NCI-H2107 treated with DMSO at 0.1 percent for 48 hours (cell line): ENCODE results near the gene MYO1D.

Source experiments
- DNase-seq: peaks from one replicate; lab custom pipeline; 2025; ENCODE audit not compliant: unreplicated experiment; lab: John Stamatoyannopoulos, UW

MYO1D gene

DNA sequence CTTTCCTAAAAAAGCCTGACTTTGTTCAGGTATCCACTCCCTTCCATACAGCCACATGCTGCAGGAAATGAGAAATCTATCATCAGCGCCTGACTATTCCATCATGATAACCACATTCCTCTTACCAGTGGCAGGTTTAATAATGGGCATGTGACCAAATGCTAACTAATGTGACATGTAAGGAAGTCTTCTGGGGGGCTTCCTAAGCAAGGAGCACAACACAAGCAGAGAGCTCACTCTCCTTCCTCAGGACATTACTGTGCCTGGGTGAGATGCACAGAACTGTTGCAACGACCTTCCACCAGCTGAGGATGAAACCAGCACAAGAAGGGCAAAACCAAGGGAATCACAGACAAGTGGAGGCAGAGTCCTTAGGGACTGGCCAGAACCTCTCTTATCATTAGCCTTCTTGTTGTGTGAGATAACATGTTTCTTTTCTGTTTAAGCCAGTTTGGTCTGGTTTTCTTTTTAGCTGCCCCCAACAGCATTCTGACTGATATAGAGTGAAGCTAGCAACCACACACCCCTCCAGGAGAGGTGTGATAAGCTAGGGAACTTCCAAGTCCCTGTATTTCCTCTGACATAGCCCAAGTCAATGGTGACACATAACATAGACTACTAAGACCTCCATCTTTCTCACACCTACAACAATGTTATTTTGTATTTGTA, 16.9 kb downstream of the MYO1D start:
- no peak for DNase-seq

GRCh38 chr17:32855620-32856019, 21.3 kb downstream of the MYO1D start:
- DNase-seq: no peak

- no peak for DNase-seq
Measured at GRCh38 chr17:32854832-32855389, 22.0 kb downstream of the MYO1D start.

DNA sequence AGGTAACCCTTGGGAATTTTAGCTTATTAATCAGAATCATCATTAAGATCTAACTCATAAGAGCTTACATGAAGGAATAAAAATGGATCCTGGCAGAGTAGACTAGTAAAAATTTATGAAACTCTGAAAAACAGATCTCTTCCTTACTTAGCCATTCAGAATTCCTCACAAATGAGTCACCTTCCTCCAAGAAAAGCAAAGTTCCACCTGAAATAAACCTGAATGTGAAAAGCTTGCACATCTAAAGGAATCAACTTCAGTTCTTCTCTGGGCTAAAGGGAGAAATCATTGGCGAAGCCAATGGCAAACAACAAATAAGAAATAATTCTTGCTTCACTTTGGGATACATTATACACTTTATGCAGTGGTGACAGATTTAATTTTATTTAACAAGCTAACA, 22.7 kb downstream of the MYO1D start:
- no peak for DNase-seq

DNA sequence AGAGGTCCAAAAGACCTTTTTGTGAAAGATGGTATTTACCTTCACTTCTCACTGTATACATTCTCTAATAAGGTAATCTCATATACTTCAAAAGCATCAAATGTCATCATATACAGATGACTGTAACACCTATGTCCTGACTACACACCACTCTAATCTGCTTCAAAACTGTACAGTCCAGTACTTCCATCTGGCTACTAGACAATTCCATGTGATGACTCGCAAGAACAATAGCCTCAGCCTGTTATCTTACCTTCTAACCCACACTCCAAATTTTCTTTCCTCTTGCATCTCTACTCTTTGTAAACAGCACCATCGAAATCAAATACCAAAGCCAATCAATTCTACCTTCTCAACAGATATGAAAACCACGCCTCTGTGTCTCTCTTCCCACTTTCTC, 24.1 kb downstream of the MYO1D start:
- DNase-seq: no peak

DNA sequence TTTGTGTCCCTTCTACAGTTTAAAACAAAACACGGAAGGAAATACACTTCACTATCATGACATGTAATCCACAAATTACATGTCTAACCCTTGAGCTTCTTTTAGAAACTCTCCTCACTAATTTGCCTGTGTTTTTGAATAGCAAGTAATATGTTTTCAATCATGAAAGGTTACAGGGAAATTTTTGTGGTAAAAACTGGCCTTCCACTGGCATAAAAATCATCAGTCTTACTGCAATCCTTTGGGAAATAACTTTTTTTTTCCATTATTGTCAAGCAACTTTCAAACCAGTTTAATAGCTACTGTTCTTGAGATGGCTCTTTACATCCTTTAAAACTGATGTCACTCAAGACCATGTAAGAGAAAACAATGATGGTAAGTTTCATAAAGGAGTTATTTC, 27.0 kb downstream of the MYO1D start:
- no peak for DNase-seq

DNA sequence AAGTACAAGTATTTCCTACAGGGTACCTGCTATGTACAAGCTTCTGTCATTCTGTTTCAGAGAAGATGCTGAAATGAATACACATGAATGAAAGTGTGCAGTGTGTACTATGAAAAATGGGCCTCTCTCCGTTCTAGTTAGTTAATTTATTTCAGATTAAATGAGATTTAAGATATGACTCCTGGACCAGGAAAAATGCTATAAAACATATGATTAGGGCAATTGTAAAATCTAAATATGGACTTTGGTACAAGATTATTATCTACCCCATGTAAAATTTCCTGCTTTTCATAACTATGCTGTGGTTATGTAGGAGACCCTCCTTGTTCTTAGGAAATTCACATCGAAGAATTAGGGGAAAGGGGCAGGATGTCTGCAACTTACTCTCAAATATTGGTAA, 28.9 kb downstream of the MYO1D start:
- no peak for DNase-seq

DNA sequence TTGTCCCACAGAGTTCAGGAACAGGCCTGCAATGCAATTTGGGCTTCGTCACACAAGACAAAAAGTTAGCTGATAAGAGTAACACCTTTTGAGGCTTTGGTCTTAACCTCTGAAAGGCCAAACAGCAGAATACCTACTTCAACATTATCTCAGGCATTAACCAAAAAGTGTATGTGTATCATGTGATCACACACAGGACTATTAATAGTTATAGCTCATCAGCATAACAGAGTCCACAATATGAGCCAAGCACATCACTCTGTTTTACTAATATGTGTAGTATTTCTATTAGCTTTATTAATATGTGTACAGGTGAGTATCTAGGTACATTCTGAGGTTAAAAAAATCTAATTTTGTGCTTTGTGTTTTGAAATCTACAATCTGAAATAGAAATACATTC, 30.8 kb downstream of the MYO1D start:
- DNase-seq: no peak

GRCh38 chr17:32840241-32840640, 36.7 kb downstream of the MYO1D start:
- no peak for DNase-seq

GRCh38 chr17:32836527-32836926, 40.4 kb downstream of the MYO1D start:
- DNase-seq: no peak

GRCh38 chr17:32835291-32835761, 41.6 kb downstream of the MYO1D start:
- no peak for DNase-seq

DNA sequence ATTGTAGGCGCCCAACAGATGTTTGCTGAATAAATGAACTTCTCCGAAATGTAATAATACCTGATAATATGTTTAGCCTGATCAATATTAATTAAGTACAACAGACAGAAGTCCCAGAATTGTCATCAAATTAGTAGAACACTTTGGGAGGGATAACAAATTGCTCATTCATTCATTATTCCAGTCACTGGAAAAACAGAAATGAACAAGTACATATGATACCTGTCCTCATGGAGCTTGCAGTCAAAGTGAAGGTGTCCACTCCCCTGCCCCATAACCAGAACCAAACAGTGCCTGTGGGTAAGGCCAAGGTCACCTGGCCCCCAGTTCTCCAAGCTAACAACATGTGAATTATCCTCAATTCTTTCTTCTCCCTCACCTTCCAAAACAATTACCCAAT, 42.8 kb downstream of the MYO1D start:
- DNase-seq: no peak

GRCh38 chr17:32833526-32833925, 43.4 kb downstream of the MYO1D start:
- no peak for DNase-seq

DNA sequence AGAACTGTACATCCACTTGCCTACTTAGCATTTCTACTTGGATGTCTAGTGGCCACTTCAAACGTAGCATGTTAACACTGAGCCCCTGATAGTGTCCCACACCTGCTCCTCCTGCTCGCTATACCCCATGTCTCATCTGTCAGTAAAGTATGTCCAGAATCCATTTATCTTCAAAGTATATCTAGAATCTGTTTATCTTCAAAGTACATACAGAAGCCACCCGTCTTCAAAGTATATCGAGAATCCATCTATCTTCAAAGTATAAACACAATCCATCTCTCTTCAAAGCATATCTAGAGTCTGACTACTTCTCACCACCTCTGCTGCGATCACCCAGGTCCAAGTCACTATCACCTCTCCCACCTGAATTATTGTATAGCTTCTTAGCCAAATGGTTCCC, 43.8 kb downstream of the MYO1D start:
- DNase-seq: no peak

DNA sequence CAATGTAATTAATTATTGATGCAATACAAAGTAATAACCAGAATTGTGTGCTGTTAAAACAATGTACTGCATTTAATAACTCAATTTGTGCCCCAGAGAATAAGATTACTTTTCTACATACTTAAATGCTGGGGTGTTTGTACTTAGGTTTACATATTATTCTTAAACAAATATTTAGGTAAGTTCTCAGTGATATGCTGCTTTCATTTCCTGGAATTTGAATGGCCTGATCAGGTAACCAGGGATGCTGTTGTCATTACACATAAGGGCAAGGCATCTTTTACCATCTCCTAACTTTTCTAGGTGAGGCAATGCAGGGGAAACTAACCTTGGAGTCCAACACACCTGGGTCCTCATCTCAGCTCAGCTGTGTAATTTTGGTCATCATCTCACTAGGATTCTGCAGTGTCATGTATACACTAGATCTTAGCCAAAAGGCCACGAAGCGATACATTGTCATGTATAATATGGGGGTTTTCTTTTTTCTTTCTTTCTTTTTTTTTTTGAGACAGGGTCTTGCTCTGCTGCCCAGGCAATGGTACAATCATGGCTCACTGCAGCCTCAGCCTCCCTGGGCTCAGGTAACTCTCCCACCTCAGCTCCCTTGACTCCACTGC, 45.2 kb downstream of the MYO1D start:
- no peak for DNase-seq

GRCh38 chr17:32831223-32831622, 45.7 kb downstream of the MYO1D start:
- no peak for DNase-seq

DNA sequence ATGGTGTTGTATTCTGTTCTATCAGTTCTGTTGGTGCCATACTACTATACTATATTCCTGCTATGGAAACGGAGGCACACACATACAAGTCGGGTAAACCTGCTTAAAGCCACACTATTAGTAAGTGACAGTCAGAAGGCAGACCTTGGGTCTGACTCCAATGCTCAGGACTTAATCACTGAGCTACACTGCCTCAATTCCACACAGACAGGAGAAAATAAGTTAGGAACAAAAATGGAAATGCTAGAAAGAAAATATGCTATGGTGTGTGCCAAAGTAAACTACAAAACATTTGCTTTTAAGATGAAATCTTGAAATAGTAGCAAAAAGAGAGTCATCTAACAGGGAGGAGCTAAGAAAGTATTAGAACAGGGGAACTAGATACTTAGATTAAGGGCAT, 48.1 kb downstream of the MYO1D start:
- DNase-seq: no peak

GRCh38 chr17:32827227-32827626, 49.7 kb downstream of the MYO1D start:
- DNase-seq: no peak

- DNase-seq: no peak
Measured at GRCh38 chr17:32826076-32826475, 50.8 kb downstream of the MYO1D start.

DNA sequence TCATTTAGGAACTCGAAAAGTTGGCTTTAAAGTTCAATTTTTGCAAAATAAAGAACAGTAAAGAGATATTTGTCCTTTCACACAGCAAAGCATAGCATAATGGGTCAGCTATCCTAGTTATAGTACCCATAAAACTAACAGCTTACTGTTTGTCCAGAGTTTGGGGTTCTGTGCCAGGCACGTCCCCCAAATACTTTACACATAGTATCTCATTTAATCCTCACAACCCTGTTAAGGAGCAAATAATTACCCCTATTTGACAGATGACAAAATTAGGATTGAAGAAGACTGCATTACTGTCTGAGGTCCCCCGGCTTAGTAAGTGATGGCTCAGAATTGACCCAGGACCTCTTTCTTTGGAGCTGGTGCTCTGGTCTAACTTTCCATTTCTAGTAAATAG, 52.6 kb downstream of the MYO1D start:
- no peak for DNase-seq

GRCh38 chr17:32822996-32823395, 53.9 kb downstream of the MYO1D start:
- no peak for DNase-seq
